ENCODE measurements around the gene PFDN2.

PFDN2 gene

GRCh38 chr1:161162806-161163205, 45.0 kb upstream of the PFDN2 start:
- peaks cover 9% of the 10 kb centered on the region for H3K4me1 ChIP-seq (ENCODE audit: insufficient read depth, insufficient read length)
- H3K36me3 ChIP-seq (ENCODE audit: insufficient read depth, insufficient read length, low read length): peaks cover 65% of the 10 kb centered on the region
- no peak for DNase-seq (ENCODE audit: low read depth, low spot score)
- H3K9me3 ChIP-seq (ENCODE audit: insufficient read depth, low read length): no peaks in the 10 kb centered on the region
- no peak overlapping the region for H3K9ac ChIP-seq (ENCODE audit: insufficient read length, low read depth)
- H3K4me3 ChIP-seq (ENCODE audit: insufficient read length, low read depth): no peak overlapping the region
- H3K27me3 ChIP-seq (ENCODE audit: insufficient read depth, insufficient read length): no peaks in the 10 kb centered on the region
- TF ChIP-seq ZNF274 (IDR thresholded peaks at IDR 0.05; ENCODE audit: low read depth, low read length): no peak
- TF ChIP-seq YY1 (IDR thresholded peaks at IDR 0.05; ENCODE audit: insufficient read depth, insufficient read length): no peak
- TF ChIP-seq SUZ12 (IDR thresholded peaks at IDR 0.05; ENCODE audit: extremely low read depth, insufficient read depth, insufficient read length): no peak

- TF ChIP-seq YY1 (IDR thresholded peaks at IDR 0.05; ENCODE audit: insufficient read depth, insufficient read length): no peak
- no peak for TF ChIP-seq ZNF274 (IDR thresholded peaks at IDR 0.05; ENCODE audit: low read depth, low read length)
- no peak for TF ChIP-seq SUZ12 (IDR thresholded peaks at IDR 0.05; ENCODE audit: extremely low read depth, insufficient read depth, insufficient read length)
- Histone ChIP-seq H3K27me3 (ENCODE audit: insufficient read depth, insufficient read length) (no peaks in the 10 kb centered on the region), H3K36me3 (ENCODE audit: insufficient read depth, insufficient read length, low read length) (peaks cover 71% of the 10 kb centered on the region), H3K4me1 (ENCODE audit: insufficient read depth, insufficient read length) (peaks cover 7% of the 10 kb centered on the region), H3K4me3 (ENCODE audit: insufficient read length, low read depth) (no peak overlapping the region), H3K9me3 (ENCODE audit: insufficient read depth, low read length) (no peaks in the 10 kb centered on the region), H3K9ac (ENCODE audit: insufficient read length, low read depth) (peak overlapping the region; percentile 6)
- DNase-seq (ENCODE audit: low read depth, low spot score): no peak
Observed at GRCh38 chr1:161162052-161162451, 44.2 kb upstream of the PFDN2 start.

GRCh38 chr1:161161652-161162051, 43.8 kb upstream of the PFDN2 start:
- peak overlapping the region; percentile 6 for H3K9ac ChIP-seq (ENCODE audit: insufficient read length, low read depth)
- TF ChIP-seq SUZ12 (IDR thresholded peaks at IDR 0.05; ENCODE audit: extremely low read depth, insufficient read depth, insufficient read length): no peak
- no peak for TF ChIP-seq ZNF274 (IDR thresholded peaks at IDR 0.05; ENCODE audit: low read depth, low read length)
- TF ChIP-seq YY1 (IDR thresholded peaks at IDR 0.05; ENCODE audit: insufficient read depth, insufficient read length): no peak
- no peak for DNase-seq (ENCODE audit: low read depth, low spot score)
- no peaks in the 10 kb centered on the region for H3K27me3 ChIP-seq (ENCODE audit: insufficient read depth, insufficient read length)
- H3K9me3 ChIP-seq (ENCODE audit: insufficient read depth, low read length): no peaks in the 10 kb centered on the region
- H3K4me1 ChIP-seq (ENCODE audit: insufficient read depth, insufficient read length): peaks cover 7% of the 10 kb centered on the region
- peaks cover 75% of the 10 kb centered on the region for H3K36me3 ChIP-seq (ENCODE audit: insufficient read depth, insufficient read length, low read length)
- no peak overlapping the region for H3K4me3 ChIP-seq (ENCODE audit: insufficient read length, low read depth)

DNA sequence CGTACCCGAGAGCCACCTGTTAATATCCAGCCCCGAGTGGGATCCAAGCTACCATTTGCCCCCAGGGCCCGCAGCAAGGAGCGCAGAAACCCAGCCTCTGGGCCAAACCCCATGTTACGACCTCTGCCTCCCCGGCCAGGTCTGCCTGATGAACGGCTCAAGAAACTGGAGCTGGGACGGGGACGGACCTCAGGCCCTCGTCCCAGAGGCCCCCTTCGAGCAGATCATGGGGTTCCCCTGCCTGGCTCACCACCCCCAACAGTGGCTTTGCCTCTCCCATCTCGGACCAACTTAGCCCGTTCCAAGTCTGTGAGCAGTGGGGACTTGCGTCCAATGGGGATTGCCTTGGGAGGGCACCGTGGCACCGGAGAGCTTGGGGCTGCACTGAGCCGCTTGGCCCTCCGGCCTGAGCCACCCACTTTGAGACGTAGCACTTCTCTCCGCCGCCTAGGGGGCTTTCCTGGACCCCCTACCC, 42.9 kb upstream of the PFDN2 start:
- Histone ChIP-seq H3K27me3 (ENCODE audit: insufficient read depth, insufficient read length) (no peaks in the 10 kb centered on the region), H3K4me3 (ENCODE audit: insufficient read length, low read depth) (no peak overlapping the region), H3K9me3 (ENCODE audit: insufficient read depth, low read length) (no peaks in the 10 kb centered on the region), H3K36me3 (ENCODE audit: insufficient read depth, insufficient read length, low read length) (peaks cover 78% of the 10 kb centered on the region), H3K4me1 (ENCODE audit: insufficient read depth, insufficient read length) (peaks cover 7% of the 10 kb centered on the region), H3K9ac (ENCODE audit: insufficient read length, low read depth) (peak overlapping the region; percentile 12)
- TF ChIP-seq YY1 (IDR thresholded peaks at IDR 0.05; ENCODE audit: insufficient read depth, insufficient read length) (no peak), SUZ12 (IDR thresholded peaks at IDR 0.05; ENCODE audit: extremely low read depth, insufficient read depth, insufficient read length) (no peak)
- DNase-seq (ENCODE audit: low read depth, low spot score): no peak

GRCh38 chr1:161159913-161160243, 42.0 kb upstream of the PFDN2 start:
- no peaks in the 10 kb centered on the region for H3K27me3 ChIP-seq (ENCODE audit: insufficient read depth, insufficient read length)
- peaks cover 3% of the 10 kb centered on the region for H3K4me1 ChIP-seq (ENCODE audit: insufficient read depth, insufficient read length)
- H3K36me3 ChIP-seq (ENCODE audit: insufficient read depth, insufficient read length, low read length): peaks cover 82% of the 10 kb centered on the region
- H3K9ac ChIP-seq (ENCODE audit: insufficient read length, low read depth): peak overlapping the region; percentile 94
- DNase-seq (ENCODE audit: low read depth, low spot score): peak; percentile 25
- H3K9me3 ChIP-seq (ENCODE audit: insufficient read depth, low read length): no peaks in the 10 kb centered on the region
- peak overlapping the region; percentile 83 for H3K4me3 ChIP-seq (ENCODE audit: insufficient read length, low read depth)
- TF ChIP-seq SUZ12 (IDR thresholded peaks at IDR 0.05; ENCODE audit: extremely low read depth, insufficient read depth, insufficient read length): no peak

GRCh38 chr1:161159087-161159912, 41.5 kb upstream of the PFDN2 start, which contains the start of gene USP21:
Gene USP21 (plus strand): TSS chr1:161159500. CDS start chr1:161160641, 1,141 bp downstream.
- no peaks in the 10 kb centered on the region for H3K27me3 ChIP-seq (ENCODE audit: insufficient read depth, insufficient read length)
- TF ChIP-seq SUZ12 (IDR thresholded peaks at IDR 0.05; ENCODE audit: extremely low read depth, insufficient read depth, insufficient read length): no peak
- peak; percentile 94 for TF ChIP-seq YY1 (IDR thresholded peaks at IDR 0.05; ENCODE audit: insufficient read depth, insufficient read length)
- H3K9me3 ChIP-seq (ENCODE audit: insufficient read depth, low read length): no peaks in the 10 kb centered on the region
- H3K4me1 ChIP-seq (ENCODE audit: insufficient read depth, insufficient read length): peaks cover 3% of the 10 kb centered on the region
- peak; percentile 96 for DNase-seq (ENCODE audit: low read depth, low spot score)
- H3K4me3 ChIP-seq (ENCODE audit: insufficient read length, low read depth): peak within 1 kb of the TSS; percentile 83
- peak within 1 kb of the TSS; percentile 94 for H3K9ac ChIP-seq (ENCODE audit: insufficient read length, low read depth)
- H3K36me3 ChIP-seq (ENCODE audit: insufficient read depth, insufficient read length, low read length): peaks cover 79% of the 10 kb centered on the region

DNA sequence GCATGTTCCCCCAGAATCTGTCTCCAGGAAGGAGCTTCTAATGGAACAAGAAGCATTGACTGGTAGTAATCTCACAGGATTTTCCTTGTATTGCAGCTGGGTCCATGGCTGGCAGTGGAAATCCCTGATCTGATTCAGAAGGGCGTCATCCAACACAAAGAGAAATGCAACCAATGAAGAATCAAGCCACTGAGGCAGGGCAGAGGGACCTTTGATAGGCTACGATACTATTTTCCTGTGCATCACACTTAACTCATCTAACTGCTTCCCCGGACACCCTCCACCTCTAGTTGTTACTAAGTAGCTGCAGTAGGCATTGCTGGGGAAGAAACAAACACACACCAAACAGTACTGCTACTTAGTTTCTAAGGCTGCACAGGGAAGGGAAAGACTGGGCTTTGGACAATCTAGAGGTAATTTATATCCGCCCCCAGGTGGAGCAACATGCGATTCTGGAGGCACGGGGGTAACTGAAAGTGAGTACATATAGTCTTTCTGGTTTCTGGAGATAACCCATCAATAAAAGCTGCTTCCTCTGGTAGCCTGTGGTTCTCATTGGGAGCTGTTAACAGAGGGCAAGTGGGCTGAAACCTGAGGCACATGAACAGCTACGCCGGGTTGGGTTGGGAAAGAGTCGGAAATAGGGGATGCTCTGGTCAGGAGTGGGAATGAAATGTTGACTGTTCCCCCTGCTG, 40.6 kb upstream of the PFDN2 start:
- Histone ChIP-seq H3K9ac (ENCODE audit: insufficient read length, low read depth) (peak overlapping the region; percentile 89), H3K27me3 (ENCODE audit: insufficient read depth, insufficient read length) (no peaks in the 10 kb centered on the region), H3K4me1 (ENCODE audit: insufficient read depth, insufficient read length) (peaks cover 3% of the 10 kb centered on the region), H3K4me3 (ENCODE audit: insufficient read length, low read depth) (peak overlapping the region; percentile 83), H3K36me3 (ENCODE audit: insufficient read depth, insufficient read length, low read length) (peaks cover 70% of the 10 kb centered on the region), H3K9me3 (ENCODE audit: insufficient read depth, low read length) (no peaks in the 10 kb centered on the region)
- TF ChIP-seq SUZ12 (IDR thresholded peaks at IDR 0.05; ENCODE audit: extremely low read depth, insufficient read depth, insufficient read length) (no peak), ZNF274 (IDR thresholded peaks at IDR 0.05; ENCODE audit: low read depth, low read length) (no peak), YY1 (IDR thresholded peaks at IDR 0.05; ENCODE audit: insufficient read depth, insufficient read length) (no peak)
- DNase-seq (ENCODE audit: low read depth, low spot score): no peak

Data from NT2/D1 (cell line).